ENCODE data around the gene STK11IP.

STK11IP gene

DNA sequence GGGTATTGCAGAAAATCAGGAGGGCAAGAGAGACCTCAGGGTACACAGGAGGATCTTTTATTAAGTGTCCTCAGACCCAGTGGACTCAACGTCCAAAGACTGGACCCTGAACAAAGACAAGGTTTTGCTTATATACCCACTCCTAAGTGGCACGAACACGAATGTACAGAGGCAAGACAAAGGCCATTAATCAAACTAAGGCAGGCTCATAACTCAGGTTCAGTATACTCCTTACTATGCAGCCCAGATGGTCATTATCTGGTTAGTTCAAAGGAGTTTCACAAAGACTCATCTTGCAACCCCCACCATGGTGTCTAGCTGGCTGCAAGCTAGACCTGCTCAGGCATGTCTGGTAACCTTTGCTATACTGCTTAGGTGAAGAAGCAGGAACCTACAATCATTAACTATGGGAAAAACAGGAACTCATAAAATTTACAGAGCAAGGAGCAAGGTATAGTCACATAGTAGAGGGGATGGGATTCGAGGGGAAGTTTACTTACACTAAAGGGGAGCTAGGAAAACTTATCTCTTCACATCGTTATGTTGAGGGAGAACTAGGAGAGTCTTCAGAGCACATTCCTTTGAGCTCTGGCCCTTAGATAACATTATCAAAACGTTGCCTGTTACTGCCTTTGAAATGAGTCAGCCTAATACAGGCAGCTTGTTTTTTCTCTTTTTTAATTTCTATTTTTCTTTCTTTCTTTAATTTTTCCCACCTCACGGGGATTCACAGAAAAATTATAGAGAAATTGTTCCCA lies 63.7 kb downstream of the STK11IP start:
- DNase-seq = no peak

DNA sequence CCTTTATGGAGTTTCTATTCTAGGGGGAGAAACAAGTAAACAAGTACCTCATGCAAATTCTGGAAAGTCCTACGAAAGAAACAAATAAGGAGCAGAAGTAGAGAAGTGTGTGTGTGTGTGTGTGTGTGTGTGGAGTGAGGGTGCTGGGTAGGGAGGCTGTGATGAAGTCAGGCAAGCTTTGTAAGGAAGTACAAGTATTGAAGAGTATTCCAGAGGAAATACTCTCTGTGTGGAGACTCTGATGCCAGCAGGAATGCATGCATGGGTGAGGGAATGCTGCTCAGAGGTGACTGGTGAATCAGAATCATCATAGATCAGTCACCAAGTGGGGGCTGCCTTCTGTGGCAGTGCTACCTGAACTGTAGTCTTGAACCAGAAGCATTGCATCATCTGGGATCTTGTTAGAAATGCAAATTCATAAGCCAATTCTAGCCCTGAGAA lies 64.3 kb downstream of the STK11IP start:
- no peak for DNase-seq

DNA sequence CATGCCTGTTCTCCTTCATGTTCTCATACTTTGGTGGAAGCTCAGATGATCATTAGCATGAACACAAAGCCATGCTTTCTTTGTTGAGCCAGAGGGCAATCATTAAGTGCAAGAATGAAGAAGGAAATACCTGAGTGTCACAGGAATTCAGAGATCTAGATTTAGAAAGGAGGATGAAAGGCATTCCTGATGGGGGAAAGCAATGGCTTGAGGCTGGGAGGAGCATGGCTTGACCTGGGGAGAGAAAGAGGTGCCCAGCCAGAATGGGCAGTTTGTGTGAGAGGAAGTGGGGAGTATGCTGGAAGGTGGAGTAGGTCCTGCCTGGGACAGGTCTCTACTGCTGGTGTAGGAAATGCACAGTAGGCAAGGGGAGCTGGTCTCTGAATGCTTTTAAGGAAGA lies 64.9 kb downstream of the STK11IP start:
- DNase-seq = no peak

DNA sequence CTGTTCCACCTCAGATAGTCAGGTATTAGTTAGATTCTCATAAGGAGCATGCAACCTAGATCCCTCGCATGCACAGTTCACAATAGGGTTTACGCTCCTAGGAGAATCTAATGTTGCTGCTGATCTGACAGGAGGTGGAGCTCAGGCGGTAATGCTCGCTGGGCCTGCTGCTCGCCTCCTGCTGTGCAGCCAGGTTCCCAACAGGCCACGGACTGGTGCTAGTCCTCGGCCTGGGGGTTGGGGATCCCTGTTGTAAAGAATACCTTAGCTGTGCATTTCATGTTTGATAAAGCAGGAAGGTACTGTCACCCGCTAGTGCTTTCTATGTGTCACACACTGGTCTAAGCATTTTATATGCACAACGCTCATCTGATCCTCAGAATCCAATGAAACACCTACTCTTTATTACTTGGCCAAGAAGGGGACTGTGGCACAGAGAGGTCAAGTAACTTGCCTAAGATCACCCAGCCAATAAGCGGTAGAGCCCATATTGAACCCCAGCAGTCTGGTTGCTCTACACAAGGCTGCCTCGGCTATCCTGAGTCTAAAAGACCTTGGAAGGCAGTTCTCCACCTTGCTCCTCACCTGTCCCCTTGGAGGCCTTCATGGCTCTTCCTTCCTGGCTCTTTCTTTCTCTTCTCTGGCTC lies 65.6 kb downstream of the STK11IP start:
- no peak for DNase-seq

DNA sequence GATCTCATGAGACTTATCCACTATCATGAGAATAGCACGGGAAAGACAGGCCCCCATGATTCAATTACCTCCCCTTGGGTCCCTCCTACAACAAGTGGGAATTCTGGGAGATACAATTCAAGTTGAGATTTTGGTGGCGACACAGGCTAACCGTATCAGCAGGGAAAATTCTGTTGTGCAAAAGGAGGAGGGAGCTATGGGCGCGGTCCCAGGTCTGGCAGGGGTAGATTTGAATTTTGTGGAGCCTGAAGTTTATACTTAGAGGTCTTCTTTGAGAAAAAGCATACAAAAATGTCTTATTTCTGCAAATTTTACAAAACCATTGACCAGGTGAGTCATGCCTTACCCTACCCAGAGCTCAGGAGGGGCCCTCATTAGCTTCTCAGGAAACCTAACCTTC lies 66.4 kb downstream of the STK11IP start:
- no peak for DNase-seq

DNA sequence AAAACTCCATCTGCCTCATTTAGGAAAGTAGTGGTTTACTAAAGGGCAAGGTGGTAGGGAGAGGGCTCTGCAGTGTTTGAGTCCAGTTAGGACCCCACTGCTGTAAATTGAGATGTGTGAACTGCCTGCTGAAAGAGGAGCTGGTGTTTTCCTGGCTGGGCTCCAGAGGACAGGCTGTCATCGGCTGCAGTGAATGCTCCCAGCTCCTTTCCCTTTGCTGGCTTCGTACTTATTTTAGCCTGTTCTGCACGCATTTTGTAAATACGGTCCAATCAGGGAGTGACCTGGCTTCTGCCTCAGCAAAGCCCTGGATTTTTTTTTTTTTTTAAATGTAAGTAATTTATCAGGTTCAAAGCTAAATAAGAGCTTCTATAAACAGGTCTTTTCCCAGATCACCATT lies 67.3 kb downstream of the STK11IP start:
- no peak for DNase-seq

DNA sequence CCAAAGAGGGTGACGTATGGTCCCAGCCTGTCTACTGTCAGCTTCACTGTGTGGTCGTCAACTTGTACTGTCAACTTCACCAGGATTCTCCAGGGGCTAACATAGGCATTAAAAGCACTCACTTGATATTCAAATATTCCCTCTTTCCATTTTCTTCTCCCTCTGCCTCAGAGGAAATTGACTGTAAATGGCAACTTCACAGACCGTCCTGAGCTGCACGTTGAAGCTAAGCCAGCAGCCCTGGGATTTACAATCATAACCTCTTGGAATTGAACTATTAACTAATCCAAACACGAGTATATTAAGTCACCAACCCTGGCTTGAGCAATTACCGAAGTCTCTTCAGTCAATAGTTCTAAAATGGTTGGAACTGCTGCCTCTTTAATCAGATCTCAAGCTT lies 68.3 kb downstream of the STK11IP start:
- no peak for DNase-seq
